ENCODE data around the gene SNIP1. TPM values are rescaled to one million over a fixed set of nuclear protein-coding genes. Genes with fewer than 3 reads are reported as not detected.

Gene SNIP1
- total RNA-seq, 1 donor from 2014 or later, result 27.1 TPM

DNA sequence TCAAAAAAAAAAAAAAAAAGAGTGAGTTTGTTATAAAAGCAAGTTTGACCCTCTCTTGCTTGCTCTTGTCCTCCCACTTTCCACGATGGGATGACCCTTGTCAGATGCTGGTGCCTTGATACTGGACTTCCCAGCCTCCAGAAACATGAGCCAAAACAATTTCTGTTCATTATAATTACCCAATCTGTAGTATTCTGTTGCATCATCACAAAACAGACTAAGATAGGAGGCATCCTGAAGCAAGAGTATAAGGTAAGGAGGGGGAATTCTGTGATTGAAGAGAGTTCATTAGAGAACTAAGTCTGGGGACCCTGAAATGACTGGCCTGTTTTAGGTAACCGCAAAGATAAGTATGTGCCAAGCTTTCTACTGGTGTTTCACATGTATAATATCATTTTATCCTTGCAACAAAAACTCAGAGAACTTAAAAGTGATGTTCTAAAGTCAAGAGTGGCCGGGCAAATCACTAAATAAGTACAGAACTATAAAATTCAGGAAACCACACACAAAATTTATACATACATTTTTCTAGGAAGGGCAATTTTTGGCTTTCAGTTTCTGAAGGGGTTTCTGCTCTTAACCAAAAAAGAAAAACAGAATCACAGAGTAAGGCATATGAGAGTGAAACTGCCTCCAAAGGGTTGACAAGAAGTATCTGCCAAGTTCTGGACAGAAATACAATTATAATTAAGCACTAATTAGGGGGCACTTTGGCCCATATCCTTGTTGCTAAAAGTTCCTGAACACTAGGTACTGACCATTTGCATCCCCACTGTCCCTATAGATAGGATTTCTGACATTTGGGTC, 16.6 kb upstream of the SNIP1 start:
- DNase-seq (ENCODE audit: low spot score in 2 of 2, unreplicated experiment in 2 of 2), result no peak
- TF ChIP-seq, protein P1, sequence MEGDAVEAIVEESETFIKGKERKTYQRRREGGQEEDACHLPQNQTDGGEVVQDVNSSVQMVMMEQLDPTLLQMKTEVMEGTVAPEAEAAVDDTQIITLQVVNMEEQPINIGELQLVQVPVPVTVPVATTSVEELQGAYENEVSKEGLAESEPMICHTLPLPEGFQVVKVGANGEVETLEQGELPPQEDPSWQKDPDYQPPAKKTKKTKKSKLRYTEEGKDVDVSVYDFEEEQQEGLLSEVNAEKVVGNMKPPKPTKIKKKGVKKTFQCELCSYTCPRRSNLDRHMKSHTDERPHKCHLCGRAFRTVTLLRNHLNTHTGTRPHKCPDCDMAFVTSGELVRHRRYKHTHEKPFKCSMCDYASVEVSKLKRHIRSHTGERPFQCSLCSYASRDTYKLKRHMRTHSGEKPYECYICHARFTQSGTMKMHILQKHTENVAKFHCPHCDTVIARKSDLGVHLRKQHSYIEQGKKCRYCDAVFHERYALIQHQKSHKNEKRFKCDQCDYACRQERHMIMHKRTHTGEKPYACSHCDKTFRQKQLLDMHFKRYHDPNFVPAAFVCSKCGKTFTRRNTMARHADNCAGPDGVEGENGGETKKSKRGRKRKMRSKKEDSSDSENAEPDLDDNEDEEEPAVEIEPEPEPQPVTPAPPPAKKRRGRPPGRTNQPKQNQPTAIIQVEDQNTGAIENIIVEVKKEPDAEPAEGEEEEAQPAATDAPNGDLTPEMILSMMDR (IDR thresholded peaks at IDR 0.05; ENCODE audit: unreplicated experiment), result no peak
- no peaks in the 10 kb centered on the region for H3K9me3 Mint-ChIP-seq
- H3K36me3 Mint-ChIP-seq, result peaks cover 74% of the 10 kb centered on the region
- no peak overlapping the region for H3K4me3 Mint-ChIP-seq
- no peaks in the 10 kb centered on the region for H3K4me1 Mint-ChIP-seq
- no peak overlapping the region for H3K27ac Mint-ChIP-seq
- H3K27me3 Mint-ChIP-seq (ENCODE audit: low read depth), result no peaks in the 10 kb centered on the region

DNA sequence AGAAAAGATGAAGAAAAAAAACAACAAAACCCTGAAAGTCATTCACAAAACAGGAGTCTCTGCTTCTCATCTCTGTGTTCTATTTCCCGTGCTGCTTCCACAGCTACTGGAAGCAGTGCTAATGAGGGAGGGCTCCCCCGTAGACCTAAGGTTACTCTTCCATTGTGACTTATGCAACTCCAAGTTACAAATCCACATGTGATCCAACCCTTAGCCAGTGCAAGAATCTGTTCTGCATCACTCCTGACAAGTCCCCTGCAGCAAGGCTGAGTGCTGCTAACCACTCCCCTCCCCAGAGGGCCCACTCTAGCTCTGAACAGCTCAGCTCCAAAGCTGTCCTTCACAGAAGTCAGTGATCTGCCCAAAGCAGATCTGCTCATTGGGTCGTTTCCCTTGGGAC, 12.9 kb upstream of the SNIP1 start:
- H3K27ac Mint-ChIP-seq, result no peak overlapping the region
- H3K4me1 Mint-ChIP-seq, result no peaks in the 10 kb centered on the region
- no peaks in the 10 kb centered on the region for H3K9me3 Mint-ChIP-seq
- H3K36me3 Mint-ChIP-seq, result peaks cover 54% of the 10 kb centered on the region
- DNase-seq (ENCODE audit: low spot score in 2 of 2, unreplicated experiment in 2 of 2), result no peak
- H3K4me3 Mint-ChIP-seq, result no peak overlapping the region
- no peaks in the 10 kb centered on the region for H3K27me3 Mint-ChIP-seq (ENCODE audit: low read depth)
- TF ChIP-seq, protein P1 (IDR thresholded peaks at IDR 0.05; ENCODE audit: unreplicated experiment), result no peak

DNA sequence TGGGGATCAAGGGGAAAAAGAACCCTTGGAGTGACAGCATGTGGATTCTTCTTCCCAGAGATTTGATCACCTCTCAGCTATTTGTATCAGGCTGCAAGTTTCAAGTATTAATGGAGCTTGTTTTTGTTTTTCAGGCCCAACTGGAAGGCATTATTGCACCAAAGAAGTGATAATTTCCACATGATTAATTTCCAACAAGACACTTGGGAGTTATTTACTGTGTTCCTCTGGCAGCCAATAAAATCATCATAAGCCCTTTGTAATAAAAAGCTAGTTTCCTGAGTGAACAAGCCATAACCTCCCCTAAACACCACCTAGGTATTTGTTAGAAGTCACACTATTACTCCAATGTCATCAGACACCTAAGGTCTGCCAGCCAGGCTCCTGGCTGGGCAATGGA, 10.8 kb upstream of the SNIP1 start:
- Mint-ChIP-seq H3K4me1 (no peaks in the 10 kb centered on the region), H3K4me3 (no peak overlapping the region), H3K36me3 (peaks cover 48% of the 10 kb centered on the region), H3K27me3 (ENCODE audit: low read depth) (no peaks in the 10 kb centered on the region), H3K9me3 (no peaks in the 10 kb centered on the region), H3K27ac (no peak overlapping the region)
- TF ChIP-seq, protein P1 (IDR thresholded peaks at IDR 0.05; ENCODE audit: unreplicated experiment), result no peak
- no peak for DNase-seq (ENCODE audit: low spot score in 2 of 2, unreplicated experiment in 2 of 2)

DNA sequence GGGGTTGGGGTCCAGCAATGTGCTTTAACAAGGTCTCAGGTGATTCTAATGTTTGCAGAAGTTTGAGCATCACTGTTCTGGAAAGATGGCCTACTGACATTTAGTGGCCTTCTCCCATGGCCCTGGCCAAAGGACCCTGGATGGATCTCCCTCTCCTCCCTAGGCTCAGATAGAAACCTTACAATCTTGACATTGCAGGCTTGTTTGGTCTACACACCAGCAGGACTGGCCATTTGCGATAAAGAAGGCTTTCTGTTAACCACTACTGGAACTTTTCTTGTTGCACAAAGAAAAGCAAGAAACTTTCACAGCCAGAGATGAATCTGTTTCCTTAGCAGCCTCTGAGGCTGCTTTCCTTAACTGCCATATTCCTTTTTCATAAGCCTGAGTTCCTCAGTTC, 8.9 kb upstream of the SNIP1 start:
- no peak for DNase-seq (ENCODE audit: low spot score in 2 of 2, unreplicated experiment in 2 of 2)
- H3K9me3 Mint-ChIP-seq, result no peaks in the 10 kb centered on the region
- H3K4me1 Mint-ChIP-seq, result peaks cover 3% of the 10 kb centered on the region
- no peak overlapping the region for H3K27ac Mint-ChIP-seq
- H3K36me3 Mint-ChIP-seq, result peaks cover 31% of the 10 kb centered on the region
- no peak overlapping the region for H3K4me3 Mint-ChIP-seq
- TF ChIP-seq, protein P1 (IDR thresholded peaks at IDR 0.05; ENCODE audit: unreplicated experiment), result no peak
- H3K27me3 Mint-ChIP-seq (ENCODE audit: low read depth), result no peaks in the 10 kb centered on the region

GRCh38 chr1:37561133-37562132, 7.3 kb upstream of the SNIP1 start:
- no peak for DNase-seq (ENCODE audit: low spot score in 2 of 2, unreplicated experiment in 2 of 2)
- H3K4me1 Mint-ChIP-seq, result peaks cover 14% of the 10 kb centered on the region
- TF ChIP-seq, protein P1 (IDR thresholded peaks at IDR 0.05; ENCODE audit: unreplicated experiment), result peak; percentile 17
- H3K27me3 Mint-ChIP-seq (ENCODE audit: low read depth), result no peaks in the 10 kb centered on the region
- peaks cover 21% of the 10 kb centered on the region for H3K36me3 Mint-ChIP-seq
- no peak overlapping the region for H3K4me3 Mint-ChIP-seq
- no peak overlapping the region for H3K27ac Mint-ChIP-seq
- H3K9me3 Mint-ChIP-seq, result no peaks in the 10 kb centered on the region
